ENCODE measurements around the gene FKBP1A.
A peak's percentile ranks its signal among the peaks of the same experiment; 100 is the strongest.

Gene FKBP1A

GRCh38 chr20:1386323-1386722, 6.5 kb downstream of the FKBP1A start:
- Mint-ChIP-seq H3K27me3 (no peaks in the 10 kb centered on the region), H3K9me3 (no peaks in the 10 kb centered on the region), H3K4me1 (peaks cover 95% of the 10 kb centered on the region), H3K36me3 (ENCODE audit: low read depth) (peaks cover 48% of the 10 kb centered on the region), H3K27ac (peak overlapping the region; percentile 40), H3K4me3 (no peak overlapping the region)
- DNase-seq (no peak), ATAC-seq (no peak)

- ATAC-seq = no peak
- peaks cover 95% of the 10 kb centered on the region for H3K4me1 Mint-ChIP-seq
- no peaks in the 10 kb centered on the region for H3K27me3 Mint-ChIP-seq
- H3K9me3 Mint-ChIP-seq = no peaks in the 10 kb centered on the region
- H3K27ac Mint-ChIP-seq = no peak overlapping the region
- no peak for DNase-seq
- H3K36me3 Mint-ChIP-seq (ENCODE audit: low read depth) = peaks cover 43% of the 10 kb centered on the region
- H3K4me3 Mint-ChIP-seq = no peak overlapping the region
These were observed 9.0 kb downstream of the FKBP1A start for GRCh38 chr20:1383623-1384404.

GRCh38 chr20:1382670-1383069, 10.2 kb downstream of the FKBP1A start:
- Mint-ChIP-seq H3K27me3 (no peaks in the 10 kb centered on the region), H3K27ac (no peak overlapping the region), H3K36me3 (ENCODE audit: low read depth) (peaks cover 45% of the 10 kb centered on the region), H3K4me1 (peaks cover 95% of the 10 kb centered on the region), H3K9me3 (no peaks in the 10 kb centered on the region), H3K4me3 (no peak overlapping the region)
- ATAC-seq = no peak
- DNase-seq = no peak

GRCh38 chr20:1381753-1382591, 10.9 kb downstream of the FKBP1A start:
- Mint-ChIP-seq H3K9me3 (no peaks in the 10 kb centered on the region), H3K36me3 (ENCODE audit: low read depth) (peaks cover 47% of the 10 kb centered on the region), H3K27ac (no peak overlapping the region), H3K27me3 (no peaks in the 10 kb centered on the region), H3K4me3 (no peak overlapping the region), H3K4me1 (peaks cover 95% of the 10 kb centered on the region)
- ATAC-seq (no peak), DNase-seq (no peak)

- Mint-ChIP-seq H3K9me3 (no peaks in the 10 kb centered on the region), H3K4me3 (no peak overlapping the region), H3K27me3 (no peaks in the 10 kb centered on the region), H3K36me3 (ENCODE audit: low read depth) (peaks cover 47% of the 10 kb centered on the region), H3K27ac (peak overlapping the region; percentile 15), H3K4me1 (peaks cover 91% of the 10 kb centered on the region)
- DNase-seq (no peak), ATAC-seq (no peak)
These were observed 14.1 kb downstream of the FKBP1A start for GRCh38 chr20:1378735-1379125.

GRCh38 chr20:1377984-1378734, 14.7 kb downstream of the FKBP1A start:
- Mint-ChIP-seq H3K36me3 (ENCODE audit: low read depth) (peaks cover 50% of the 10 kb centered on the region), H3K27ac (peak overlapping the region; percentile 84), H3K9me3 (no peaks in the 10 kb centered on the region), H3K27me3 (no peaks in the 10 kb centered on the region), H3K4me1 (peaks cover 92% of the 10 kb centered on the region), H3K4me3 (peak overlapping the region; percentile 6)
- DNase-seq = no peak
- ATAC-seq = peak; percentile 50

- peak overlapping the region; percentile 84 for H3K27ac Mint-ChIP-seq
- peak; percentile 76 for ATAC-seq
- DNase-seq = no peak
- peaks cover 53% of the 10 kb centered on the region for H3K36me3 Mint-ChIP-seq (ENCODE audit: low read depth)
- peaks cover 85% of the 10 kb centered on the region for H3K4me1 Mint-ChIP-seq
- H3K27me3 Mint-ChIP-seq = no peaks in the 10 kb centered on the region
- no peaks in the 10 kb centered on the region for H3K9me3 Mint-ChIP-seq
- H3K4me3 Mint-ChIP-seq = peak overlapping the region; percentile 37
These were observed 15.4 kb downstream of the FKBP1A start for GRCh38 chr20:1377341-1377871.

GRCh38 chr20:1376408-1377270, 16.2 kb downstream of the FKBP1A start:
- peak overlapping the region; percentile 37 for H3K4me3 Mint-ChIP-seq
- no peaks in the 10 kb centered on the region for H3K27me3 Mint-ChIP-seq
- peaks cover 84% of the 10 kb centered on the region for H3K4me1 Mint-ChIP-seq
- ATAC-seq = no peak
- peak overlapping the region; percentile 84 for H3K27ac Mint-ChIP-seq
- no peaks in the 10 kb centered on the region for H3K9me3 Mint-ChIP-seq
- DNase-seq = no peak
- peaks cover 57% of the 10 kb centered on the region for H3K36me3 Mint-ChIP-seq (ENCODE audit: low read depth)

- Mint-ChIP-seq H3K27me3 (no peaks in the 10 kb centered on the region), H3K4me1 (peaks cover 81% of the 10 kb centered on the region), H3K9me3 (no peaks in the 10 kb centered on the region), H3K27ac (peak overlapping the region; percentile 71), H3K36me3 (ENCODE audit: low read depth) (peaks cover 62% of the 10 kb centered on the region), H3K4me3 (no peak overlapping the region)
- no peak for ATAC-seq
- no peak for DNase-seq
These were observed 16.8 kb downstream of the FKBP1A start for GRCh38 chr20:1376007-1376406.

GRCh38 chr20:1375515-1375914, 17.3 kb downstream of the FKBP1A start:
- H3K4me1 Mint-ChIP-seq = peaks cover 76% of the 10 kb centered on the region
- no peak overlapping the region for H3K27ac Mint-ChIP-seq
- H3K27me3 Mint-ChIP-seq = no peaks in the 10 kb centered on the region
- DNase-seq (no peak), ATAC-seq (no peak)
- H3K36me3 Mint-ChIP-seq (ENCODE audit: low read depth) = peaks cover 65% of the 10 kb centered on the region
- H3K4me3 Mint-ChIP-seq = no peak overlapping the region
- H3K9me3 Mint-ChIP-seq = no peaks in the 10 kb centered on the region

GRCh38 chr20:1374246-1374645, 18.6 kb downstream of the FKBP1A start:
- Mint-ChIP-seq H3K4me1 (peaks cover 66% of the 10 kb centered on the region), H3K9me3 (no peaks in the 10 kb centered on the region), H3K27me3 (no peaks in the 10 kb centered on the region), H3K36me3 (ENCODE audit: low read depth) (peaks cover 69% of the 10 kb centered on the region), H3K27ac (no peak overlapping the region), H3K4me3 (no peak overlapping the region)
- DNase-seq = no peak
- no peak for ATAC-seq

- H3K36me3 Mint-ChIP-seq (ENCODE audit: low read depth) = peaks cover 70% of the 10 kb centered on the region
- ATAC-seq = no peak
- no peaks in the 10 kb centered on the region for H3K27me3 Mint-ChIP-seq
- no peak overlapping the region for H3K27ac Mint-ChIP-seq
- peaks cover 63% of the 10 kb centered on the region for H3K4me1 Mint-ChIP-seq
- no peaks in the 10 kb centered on the region for H3K9me3 Mint-ChIP-seq
- H3K4me3 Mint-ChIP-seq = no peak overlapping the region
- no peak for DNase-seq
These were observed 19.2 kb downstream of the FKBP1A start for GRCh38 chr20:1373614-1374013.

GRCh38 chr20:1373036-1373435, 19.8 kb downstream of the FKBP1A start:
- peaks cover 71% of the 10 kb centered on the region for H3K36me3 Mint-ChIP-seq (ENCODE audit: low read depth)

More at GRCh38 chr20:1373036-1373435, 19.8 kb downstream of the FKBP1A start:
- DNase-seq (no peak), ATAC-seq (no peak)
- Mint-ChIP-seq H3K4me3 (no peak overlapping the region), H3K9me3 (no peaks in the 10 kb centered on the region), H3K27ac (peak overlapping the region; percentile 52), H3K27me3 (no peaks in the 10 kb centered on the region), H3K4me1 (peaks cover 59% of the 10 kb centered on the region)
